Measurements from ENCODE around the gene MYCBPAP. TPM values are rescaled to one million over a fixed set of nuclear protein-coding genes. Genes with fewer than 3 reads are reported as not detected.

Gene MYCBPAP
- total and polyA plus RNA-seq, 2 donors from 2014 or later = 0.72 to 2.9 TPM

DNA sequence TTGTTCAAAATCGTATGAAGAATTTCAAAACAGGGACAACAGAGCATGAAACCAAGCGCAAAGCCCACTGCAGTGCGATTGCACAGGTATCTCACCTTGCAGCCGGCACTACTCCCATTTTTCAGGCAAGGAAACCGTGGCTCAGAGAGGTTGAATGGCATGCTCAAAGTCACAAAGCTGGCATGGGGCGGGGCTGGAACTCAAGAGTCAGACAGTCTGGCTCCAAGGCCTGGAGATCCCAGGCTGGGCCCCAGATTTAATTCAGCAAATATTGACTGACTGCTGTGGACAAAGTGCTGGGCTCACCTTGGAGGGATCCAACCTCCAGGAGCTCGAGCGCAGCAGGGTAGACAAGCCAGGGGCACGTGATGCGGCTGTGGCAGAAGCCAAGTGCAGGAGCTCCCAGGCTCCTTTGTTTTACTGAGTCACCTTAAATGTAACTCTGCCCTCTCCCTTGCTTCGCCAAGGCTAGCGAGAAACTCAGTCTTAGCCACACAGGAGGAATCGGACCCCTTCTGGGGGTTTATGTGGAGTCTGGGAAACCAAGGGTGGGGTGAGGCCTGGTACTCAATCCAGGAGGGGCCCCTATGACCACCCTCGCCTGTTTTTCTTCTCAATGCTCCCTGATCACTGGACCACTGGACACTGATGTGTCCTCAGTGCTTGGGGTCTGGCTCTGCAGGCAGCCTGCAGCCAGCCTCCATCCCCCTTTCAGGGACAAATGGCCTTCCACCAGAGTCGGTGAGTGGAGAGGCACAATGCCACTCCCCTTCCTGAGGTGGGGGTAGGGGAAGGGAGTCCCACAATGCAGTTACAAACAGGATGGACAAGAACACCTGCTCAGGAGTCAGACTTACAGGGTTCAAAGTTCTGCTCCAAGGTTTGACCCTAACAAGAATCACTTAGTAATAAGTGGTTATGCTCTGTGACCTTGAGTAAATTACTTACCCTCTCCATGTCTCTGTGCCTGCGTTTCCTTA is 34.8 kb downstream of the MYCBPAP start:
- intact Hi-C loops (cut with DNase I) = loop anchor here (10.0 kb wide), 2 partner anchors 302 to 412 kb away; no protein-coding TSS in a partner anchor
- no peak for TF ChIP-seq CTCF (IDR thresholded peaks at IDR 0.05; ENCODE audit: borderline replicate concordance, extremely low read depth, insufficient read depth)
- no peak for FAIRE-seq
- Histone ChIP-seq H3K36me3 (ENCODE audit: control insufficient read depth in 2 of 3, insufficient read depth in 3 of 3, low read length in 3 of 3) (peaks cover 0 to 3% (median 2%) of the 10 kb centered on the region in 3 donors), H3K27me3 (ENCODE audit: control insufficient read depth, insufficient read depth, low read length) (no peaks in the 10 kb centered on the region), H3K9me3 (ENCODE audit: control insufficient read depth in 2 of 3, insufficient read depth in 1 of 3, low read length in 3 of 3) (no peaks in the 10 kb centered on the region), H3K27ac (ENCODE audit: low read depth in 2 of 2, low read length in 2 of 2) (no peak overlapping the region), H3K9ac (ENCODE audit: low read length in 3 of 3) (peak overlapping the region in 1 of 3 donors; percentile 79), H3K4me3 (ENCODE audit: low read length in 3 of 3) (no peak overlapping the region), H3K4me1 (ENCODE audit: control insufficient read depth in 2 of 3, insufficient read depth in 2 of 3, low read depth in 1 of 3, low read length in 3 of 3) (peaks cover 0 to 39% (median 9%) of the 10 kb centered on the region in 3 donors)
- peak in 1 of 5 donors; percentile 54 for DNase-seq

DNA sequence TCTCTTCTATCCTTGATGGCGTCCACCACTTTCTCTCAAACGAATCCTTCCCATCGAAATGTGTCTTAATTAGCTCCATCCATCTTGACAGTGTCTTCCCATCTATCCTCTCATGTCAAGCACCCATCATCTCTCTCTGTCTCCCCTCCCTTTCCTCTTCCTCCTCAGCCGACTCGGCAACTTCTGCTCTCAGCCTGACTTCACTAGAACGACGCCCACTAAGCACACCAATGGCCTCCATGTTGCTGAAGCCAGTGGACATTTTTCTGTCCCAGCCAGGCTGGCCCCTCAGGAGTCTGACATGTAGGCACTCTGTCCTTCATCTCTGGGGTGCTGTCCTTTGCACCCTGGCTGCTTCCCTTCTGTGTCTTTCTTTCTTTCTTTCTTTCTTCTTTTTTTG is 36.3 kb downstream of the MYCBPAP start:
- no peak for FAIRE-seq
- Histone ChIP-seq H3K36me3 (ENCODE audit: control insufficient read depth in 2 of 3, insufficient read depth in 3 of 3, low read length in 3 of 3) (no peaks in the 10 kb centered on the region), H3K4me3 (ENCODE audit: low read length in 3 of 3) (no peak overlapping the region), H3K9me3 (ENCODE audit: control insufficient read depth in 2 of 3, insufficient read depth in 1 of 3, low read length in 3 of 3) (no peaks in the 10 kb centered on the region), H3K27me3 (ENCODE audit: control insufficient read depth, insufficient read depth, low read length) (no peaks in the 10 kb centered on the region), H3K4me1 (ENCODE audit: control insufficient read depth in 2 of 3, insufficient read depth in 2 of 3, low read depth in 1 of 3, low read length in 3 of 3) (peaks cover 0 to 29% (median 9%) of the 10 kb centered on the region in 3 donors), H3K9ac (ENCODE audit: low read length in 3 of 3) (peak overlapping the region in 1 of 3 donors; percentile 26), H3K27ac (ENCODE audit: low read depth in 2 of 2, low read length in 2 of 2) (no peak overlapping the region)
- intact Hi-C loops (cut with DNase I) = loop anchor here (10.0 kb wide), 2 partner anchors 300 to 410 kb away; no protein-coding TSS in a partner anchor
- DNase-seq = no peak
- no peak for TF ChIP-seq CTCF (IDR thresholded peaks at IDR 0.05; ENCODE audit: borderline replicate concordance, extremely low read depth, insufficient read depth)

DNA sequence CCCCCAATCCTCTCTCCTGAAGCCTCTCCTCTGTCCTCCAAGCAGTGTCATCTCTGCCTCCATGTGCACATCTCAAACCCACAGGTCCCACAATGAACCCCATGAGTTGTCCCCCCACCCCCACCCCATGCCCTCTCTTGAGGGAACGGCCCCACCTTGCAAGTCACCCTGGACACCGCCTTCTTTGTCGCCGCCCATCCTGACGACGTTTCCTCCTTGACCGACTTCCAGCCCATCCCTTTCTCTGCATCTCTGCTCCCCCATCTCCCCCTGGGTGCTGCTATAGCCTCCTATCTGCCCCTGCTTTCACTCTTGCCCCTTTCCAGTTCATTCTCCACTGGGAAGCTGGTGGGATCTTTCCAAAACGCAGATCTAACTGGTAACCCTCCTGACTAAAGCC is 37.1 kb downstream of the MYCBPAP start:
- no peaks in the 10 kb centered on the region for H3K9me3 ChIP-seq (ENCODE audit: control insufficient read depth in 2 of 3, insufficient read depth in 1 of 3, low read length in 3 of 3)
- DNase-seq = no peak
- H3K4me1 ChIP-seq (ENCODE audit: control insufficient read depth in 2 of 3, insufficient read depth in 2 of 3, low read depth in 1 of 3, low read length in 3 of 3) = peaks cover 0 to 27% (median 9%) of the 10 kb centered on the region in 3 donors
- no peak overlapping the region for H3K4me3 ChIP-seq (ENCODE audit: low read length in 3 of 3)
- H3K27me3 ChIP-seq (ENCODE audit: control insufficient read depth, insufficient read depth, low read length) = no peaks in the 10 kb centered on the region
- no peaks in the 10 kb centered on the region for H3K36me3 ChIP-seq (ENCODE audit: control insufficient read depth in 2 of 3, insufficient read depth in 3 of 3, low read length in 3 of 3)
- no peak for FAIRE-seq
- no peak for TF ChIP-seq CTCF (IDR thresholded peaks at IDR 0.05; ENCODE audit: borderline replicate concordance, extremely low read depth, insufficient read depth)
- intact Hi-C loops (cut with DNase I) = loop anchor here (5.0 to 10.0 kb wide), 3 partner anchors 82 to 409 kb away; no protein-coding TSS in a partner anchor
- no peak overlapping the region for H3K9ac ChIP-seq (ENCODE audit: low read length in 3 of 3)
- no peak overlapping the region for H3K27ac ChIP-seq (ENCODE audit: low read depth in 2 of 2, low read length in 2 of 2)

Measured in kidney (tissue), 14 donors.